HepG2 (cell line): ENCODE data around the gene NELFB. TPM values are rescaled to one million over a fixed set of nuclear protein-coding genes. Genes with fewer than 3 reads are reported as not detected.
A peak's percentile ranks its signal among the peaks of the same experiment; 100 is the strongest.

Experiments used
- ATAC-seq: fragments of 200-7000 bp; cut with Tn5 transposase; 3 replicates; pipeline ENCODE4 v1.9.1; 2020; ENCODE audit warnings: mild to moderate bottlenecking, moderate library complexity
- BruUV-seq: library from RNA; stranded (reverse); fragments of 400-500 nt; replicated peaks from 2 replicates; lab custom pipeline; 2021; lab: Mats Ljungman, UMichigan
- CTCF ChIA-PET: fragments of 300-600 bp; formaldehyde crosslinking; extraction: SDS; loops from one replicate; lab custom pipeline; 2021; ENCODE audit warnings: low total read pairs, inconsistent platforms, low intra/inter-chr PET ratio; lab: Yijun Ruan, JAX
- POLR2A ChIA-PET: fragments of 350-600 bp; sonication (Branson Sonifier 250); formaldehyde crosslinking; loops from one replicate; lab custom pipeline; 2020; ENCODE audit warnings: antibody characterized with exemption, inconsistent platforms; lab: Yijun Ruan, JAX
- DNase-seq: peaks from one replicate; pipeline ENCODE4 v3.0.0-alpha.2; 2015; ENCODE audit warnings: low spot score
- FAIRE-seq: peaks from 3 replicates; lab custom pipeline; 2011; peaks lifted over from hg19 to GRCh38; lab: Jason Lieb, UNC
- H2AFZ ChIP-seq: one replicate; pipeline ENCODE4 v1.6.1; 2011; ENCODE audit warnings: low read length, inconsistent platforms
- H3K27ac ChIP-seq: fragments of 300-600 bp; 3 replicates; pipeline ENCODE4 v1.8.0; 2011; ENCODE audit warnings: mixed run types, mild to moderate bottlenecking, mixed read lengths, low read length, inconsistent platforms; ENCODE audit not compliant: insufficient read depth; ENCODE audit errors: extremely low read length
- H3K27me3 ChIP-seq, 2 experiments: fragments of 200-600 bp in 1 of 2; 2 replicates in 1 of 2; 3 replicates in 1 of 2; pipeline versions ENCODE4 v1.6.0 to v1.8.0; 2011; ENCODE audit warnings: low read length in 2 of 2, mild to moderate bottlenecking in 2 of 2, moderate library complexity in 2 of 2, inconsistent platforms in 1 of 2; ENCODE audit not compliant: insufficient read depth in 2 of 2, control insufficient read depth in 1 of 2
- H3K36me3 ChIP-seq, 2 experiments: fragments of 200-600 bp in 1 of 2; replicated peaks in 1 of 2; 2 replicates in 1 of 2; 3 replicates in 1 of 2; pipeline versions ENCODE4 v1.5.1 to v1.8.0; 2011; ENCODE audit warnings: low read length in 2 of 2, inconsistent platforms in 1 of 2; ENCODE audit not compliant: insufficient read depth in 2 of 2, control insufficient read depth in 1 of 2
- H3K4me1 ChIP-seq: 2 replicates; pipeline ENCODE4 v1.5.1; 2012; ENCODE audit warnings: low read length, inconsistent platforms; ENCODE audit not compliant: insufficient read depth
- H3K4me2 ChIP-seq: 2 replicates; pipeline ENCODE4 v1.6.0; 2011; ENCODE audit warnings: low read depth, low read length, inconsistent platforms
- H3K4me3 ChIP-seq, 3 experiments: fragments of 200-600 bp in 1 of 3; sonication (generic), shearing (Covaris generic) in 1 of 3; replicated peaks in 1 of 3; 2 replicates each; pipeline ENCODE4 v1.5.1; 2011 to 2016; ENCODE audit warnings: low read length in 3 of 3, inconsistent platforms in 2 of 3, low read depth in 2 of 3, mild to moderate bottlenecking in 2 of 3, control low read depth in 1 of 3, mixed read lengths in 1 of 3; ENCODE audit not compliant: insufficient read depth in 1 of 3
- H3K79me2 ChIP-seq: one replicate; pipeline ENCODE4 v1.6.1; 2011; ENCODE audit warnings: low read length, inconsistent platforms; ENCODE audit not compliant: insufficient read depth
- H3K9ac ChIP-seq: 2 replicates; pipeline ENCODE4 v1.6.0; 2011; ENCODE audit warnings: mild to moderate bottlenecking, low read depth, low read length, inconsistent platforms; ENCODE audit not compliant: insufficient read depth
- H3K9me3 ChIP-seq: 2 replicates; pipeline ENCODE4 v1.5.1; 2012; ENCODE audit warnings: mild to moderate bottlenecking, low read length
- H4K20me1 ChIP-seq: 2 replicates; pipeline ENCODE4 v1.6.0; 2011; ENCODE audit warnings: inconsistent platforms, mild to moderate bottlenecking, low read length, moderate library complexity; ENCODE audit not compliant: insufficient read depth
- CENPX ChIP-seq: sonication (generic); formaldehyde crosslinking; IDR thresholded peaks from 2 replicates; pipeline ENCODE4 v1.9.0; 2021; ENCODE audit warnings: mild to moderate bottlenecking, missing genetic modification reagents, moderate library complexity
- IRX3 ChIP-seq: sonication (generic); formaldehyde crosslinking; IDR thresholded peaks from 2 replicates; pipeline ENCODE4 v1.8.1; 2023; ENCODE audit warnings: mild to moderate bottlenecking, low read depth, missing genetic modification reagents, borderline replicate concordance
- KAT7 ChIP-seq: IDR thresholded peaks from 2 replicates; pipeline ENCODE4 v1.6.1; 2018; ENCODE audit warnings: borderline replicate concordance, missing compliant biosample characterization
- KDM2A ChIP-seq: sonication (generic); formaldehyde crosslinking; IDR thresholded peaks from 2 replicates; pipeline ENCODE4 v1.4.0; 2020; ENCODE audit warnings: low read depth, missing genetic modification reagents, borderline replicate concordance
- MEF2D ChIP-seq: sonication (generic); formaldehyde crosslinking; IDR thresholded peaks from 2 replicates; pipeline ENCODE4 v1.5.1; 2020; ENCODE audit warnings: mild to moderate bottlenecking, missing genetic modification reagents
- PAWR ChIP-seq: sonication (generic); formaldehyde crosslinking; IDR thresholded peaks from 2 replicates; pipeline ENCODE4 v1.4.0; 2020; ENCODE audit warnings: missing genetic modification reagents, mild to moderate bottlenecking, borderline replicate concordance
- RCOR2 ChIP-seq: IDR thresholded peaks from 2 replicates; pipeline ENCODE4 v1.6.1; 2016; ENCODE audit warnings: missing biosample characterization, missing genetic modification reagents
- ZMYM4 ChIP-seq: sonication (generic); formaldehyde crosslinking; IDR thresholded peaks from 2 replicates; pipeline ENCODE4 v1.8.1; 2023; ENCODE audit warnings: mild to moderate bottlenecking, missing genetic modification reagents
- ZNF160 ChIP-seq: sonication (generic); formaldehyde crosslinking; IDR thresholded peaks from 2 replicates; pipeline ENCODE4 v1.8.0; 2022; ENCODE audit warnings: mild to moderate bottlenecking, inconsistent platforms, missing genetic modification reagents
- ZNF224 ChIP-seq: sonication (generic); formaldehyde crosslinking; IDR thresholded peaks from 2 replicates; pipeline ENCODE4 v1.5.0; 2020; ENCODE audit warnings: mild to moderate bottlenecking, missing genetic modification reagents
- ZNF225 ChIP-seq: sonication (generic); formaldehyde crosslinking; IDR thresholded peaks from 2 replicates; pipeline ENCODE4 v1.4.0; 2020; ENCODE audit warnings: mild to moderate bottlenecking, missing genetic modification reagents
- ZNF251 ChIP-seq: sonication (generic); formaldehyde crosslinking; IDR thresholded peaks from 2 replicates; pipeline ENCODE4 v1.9.0; 2021; ENCODE audit warnings: mild to moderate bottlenecking, missing genetic modification reagents
- ZNF280B ChIP-seq: sonication (generic); formaldehyde crosslinking; IDR thresholded peaks from 2 replicates; pipeline ENCODE4 v1.5.0; 2020; ENCODE audit warnings: missing genetic modification reagents, mild to moderate bottlenecking, borderline replicate concordance
- ZNF350 ChIP-seq: sonication (generic); formaldehyde crosslinking; IDR thresholded peaks from 2 replicates; pipeline ENCODE4 v1.4.0; 2020; ENCODE audit warnings: mild to moderate bottlenecking, low read depth, missing genetic modification reagents, borderline replicate concordance
- ZNF501 ChIP-seq: sonication (generic); formaldehyde crosslinking; IDR thresholded peaks from 2 replicates; pipeline ENCODE4 v1.5.1; 2020; ENCODE audit warnings: mild to moderate bottlenecking, moderate library complexity, missing genetic modification reagents
- ZNF512B ChIP-seq: sonication (generic); formaldehyde crosslinking; IDR thresholded peaks from 2 replicates; pipeline ENCODE4 v1.5.1; 2020; ENCODE audit warnings: missing genetic modification reagents, mild to moderate bottlenecking, borderline replicate concordance
- WGBS: methylation state at CpG from one replicate; pipeline ENCODE4 v1.1.6; 2017; ENCODE audit warnings: low lambda C conversion rate; 5-methylcytosine and 5-hydroxymethylcytosine counted together
- in situ Hi-C: cut with HindIII; loops from 2 replicates; pipeline ENCODE4 v1.10.0; 2017; ENCODE audit warnings: low pct_unique_long_range_greater_than_20kb; ENCODE audit not compliant: extremely low pct_ligation_motif_present
- intact Hi-C: fragments of 100-400 bp; cut with micrococcal nuclease; formaldehyde crosslinking; loops from one replicate; pipeline ENCODE4 v1.10.0; 2022; ENCODE audit not compliant: unreplicated experiment
- polyA plus RNA-seq, 8 experiments: library from polyadenylated mRNA; depleted of rRNA in 3 of 8; stranded (reverse) in 7 of 8; unstranded in 1 of 8; fragments of >200 nt; fragmentation: Illumina TruSeq in 4 of 8; extraction: Trizol in 4 of 8; gene quantifications; 2 replicates each; pipeline versions ENCODE4 v1.2.1 to v1.2.3, GENCODE V29; 2011 to 2016; ENCODE audit warnings: low read depth in 4 of 8, missing spikeins in 1 of 8, mixed read lengths in 1 of 8; ENCODE audit not compliant: insufficient read depth in 1 of 8
- total RNA-seq, 5 experiments: library from RNA; depleted of rRNA; stranded (reverse); fragments of >200 nt; fragmentation: Illumina TruSeq; extraction: Trizol; gene quantifications; 2 replicates each; pipeline ENCODE4 v1.2.3, GENCODE V29; 2016; ENCODE audit warnings: low read depth in 1 of 5

The NELFB gene
- total and polyA plus RNA-seq, 2 of the 13 experiments (the other 11 are each of a cell fraction or from before 2014, with no cell fraction given) = 26.5 to 45.8 TPM

- DNase-seq (no peak), ATAC-seq (no peak), FAIRE-seq (no peak)
- 79% methylated on average over 18 of the region's 36 CpGs for WGBS
- CTCF ChIA-PET = no interaction called here
- H3K79me2 ChIP-seq = peaks cover 33% of the 10 kb centered on the region
- peak overlapping the region; percentile 89 to 94 (median 94) for H3K4me3 ChIP-seq
- no peaks in the 10 kb centered on the region for H3K9me3 ChIP-seq
- peak overlapping the region; percentile 91 for H3K27ac ChIP-seq
- H4K20me1 ChIP-seq = peaks cover 27% of the 10 kb centered on the region
- POLR2A ChIA-PET = interaction anchor here (0.6 to 7.7 kb wide), 22 partner anchors 9 to 213 kb away, joined by 3 to 317 read pairs (median 5); partner anchors contain the start of genes MAN1B1, NELFB, RNF208 and RNF224
- H3K4me1 ChIP-seq = peaks cover 64% of the 10 kb centered on the region
- BruUV-seq = TSS peak; percentile 75
- H3K27me3 ChIP-seq = peaks cover 2 to 4% of the 10 kb centered on the region in 2 experiments; a peak in 2 of 5 replicates
- H2AFZ ChIP-seq = no peak overlapping the region
- H3K9ac ChIP-seq = peak overlapping the region; percentile 92
- peaks cover 4 to 19% of the 10 kb centered on the region in 2 experiments; a peak in 4 of 5 replicates for H3K36me3 ChIP-seq
- intact Hi-C loops = no loop called here
- H3K4me2 ChIP-seq = peak overlapping the region; percentile 99
- in situ Hi-C loops = no loop called here
- TF ChIP-seq ZNF225 (CRISPR knock-in tag) = no peak
- TF ChIP-seq ZNF160 (CRISPR knock-in tag) = peak; percentile 5; the same call in 1 of the 2 replicates
- no peak for TF ChIP-seq KDM2A (CRISPR knock-in tag)
- TF ChIP-seq CENPX (CRISPR knock-in tag) = no peak
- no peak for TF ChIP-seq ZNF251
- no peak for TF ChIP-seq IRX3 (CRISPR knock-in tag)
- TF ChIP-seq ZMYM4 (CRISPR knock-in tag) = peak; percentile 13; the same call in 1 of the 2 replicates
- TF ChIP-seq ZNF501 (CRISPR knock-in tag) = no peak; the same call in 1 of the 2 replicates
- TF ChIP-seq ZNF512B = no peak
- TF ChIP-seq MEF2D = 0 out of 2 replicates have a peak, but pooled peaks have one; percentile 25
- TF ChIP-seq KAT7 (CRISPR knock-in tag) = 0 out of 2 replicates have a peak, but pooled peaks have one; percentile 8
- 0 out of 2 replicates have a peak, but pooled peaks have one; percentile 61 for TF ChIP-seq ZNF224 (CRISPR knock-in tag)
- no peak for TF ChIP-seq RCOR2 (CRISPR knock-in tag)
- TF ChIP-seq PAWR (CRISPR knock-in tag) = no peak
- no peak; the same call in 1 of the 2 replicates for TF ChIP-seq ZNF350 (CRISPR knock-in tag)
- 0 out of 2 replicates have a peak, but pooled peaks have one; percentile 28 for TF ChIP-seq ZNF280B (CRISPR knock-in tag)
Measured at GRCh38 chr9:137242269-137243203, 12.6 kb upstream of the NELFB start.
